SK-N-MC (cell line): ENCODE measurements around the gene STAG1.
"Not testable (repeated sequence)": the region's sequence is repeated elsewhere in the genome, so short reads cannot be mapped to it uniquely, and the experiment has no call there.

Experiments used
- EZH2 ChIP-seq: fragments of 200-600 bp; sonication (generic); IDR thresholded peaks from one replicate; pipeline ENCODE4 v1.6.1; 2017; ENCODE audit warnings: antibody characterized with exemption
- POLR2AphosphoS5 ChIP-seq: IDR thresholded peaks from 2 replicates; pipeline ENCODE4 v1.6.1; 2012; ENCODE audit warnings: mild to moderate bottlenecking, low read depth, low read length, borderline replicate concordance

DNA sequence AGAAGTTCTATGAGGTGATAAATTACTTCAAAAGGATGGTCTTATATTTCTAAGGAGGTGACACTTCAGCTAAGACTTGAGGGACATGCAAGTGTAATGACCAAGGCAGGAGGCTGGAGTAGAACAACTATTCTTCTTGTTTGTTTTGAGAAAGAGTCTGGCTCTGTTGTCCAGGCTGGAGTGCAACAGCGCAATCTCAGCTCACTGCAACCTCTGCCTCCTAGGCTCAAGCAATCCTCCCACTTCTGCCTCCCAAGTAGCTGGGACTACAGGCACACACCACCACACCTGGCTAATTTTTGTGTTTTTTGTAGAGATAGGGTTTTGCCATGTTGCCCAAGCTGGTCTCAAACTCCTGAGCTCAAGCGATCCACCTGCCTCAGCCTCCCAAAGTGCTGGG, 108.8 kb downstream of the STAG1 start:
- not testable (repeated sequence) for TF ChIP-seq EZH2, POLR2AphosphoS5
